ENCODE data around the gene KLHDC7B.
A peak's percentile ranks its signal among the peaks of the same experiment; 100 is the strongest.

Gene KLHDC7B

DNA sequence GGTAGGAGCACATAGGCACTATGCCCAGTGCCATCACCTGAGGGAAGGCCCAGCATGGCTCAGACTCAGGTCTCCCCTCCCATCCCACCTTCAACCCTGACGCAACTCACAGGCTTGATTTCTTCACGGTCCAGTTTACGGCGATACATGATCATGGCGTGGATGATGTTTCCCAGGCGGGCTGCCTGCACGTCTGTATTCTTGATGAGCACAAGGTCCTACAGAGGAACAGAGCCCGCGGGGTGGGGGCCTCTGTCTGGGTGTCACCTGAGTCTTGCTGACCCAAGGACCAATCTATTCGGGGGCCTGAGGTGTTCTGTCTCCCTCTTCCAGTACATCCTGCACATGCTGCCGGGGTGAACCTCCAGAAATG, 28.7 kb downstream of the KLHDC7B start:
- no peak for DNase-seq

GRCh38 chr22:50575426-50575941, 29.8 kb downstream of the KLHDC7B start:
- no peak for DNase-seq

- no peak for DNase-seq
Measured at GRCh38 chr22:50576070-50576469, 30.4 kb downstream of the KLHDC7B start.

- no peak for DNase-seq
Measured at GRCh38 chr22:50576806-50577696, 31.4 kb downstream of the KLHDC7B start.

- DNase-seq: no peak
Measured at GRCh38 chr22:50577697-50577986, 31.9 kb downstream of the KLHDC7B start.

- no peak for DNase-seq
Measured at GRCh38 chr22:50577987-50578775, 32.5 kb downstream of the KLHDC7B start, which contains the start of gene CPT1B. Gene CPT1B, minus strand, starts transcription at chr22:50578427. Its CDS starts 512 bp downstream, at chr22:50577915.

GRCh38 chr22:50578776-50579310, 33.1 kb downstream of the KLHDC7B start:
- no peak for DNase-seq

DNA sequence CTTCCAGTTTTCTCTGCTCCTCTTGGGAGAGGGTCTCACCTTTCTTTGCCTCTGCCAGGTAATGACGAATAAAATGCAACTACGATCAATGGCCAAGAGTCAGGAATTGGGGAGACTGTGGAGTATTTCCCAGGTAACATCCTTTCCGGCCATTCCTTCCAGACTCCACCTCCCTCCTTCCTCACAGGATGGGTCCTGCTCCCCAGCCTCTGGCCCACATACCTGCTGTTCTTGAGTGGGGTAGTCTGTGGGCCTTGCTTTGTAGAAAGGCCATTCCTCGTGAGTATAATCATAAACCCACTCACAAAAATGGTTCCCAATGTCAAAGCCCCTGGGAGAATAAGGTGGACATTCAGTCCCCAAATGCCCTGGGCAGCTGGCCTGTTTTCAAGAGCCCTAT, 34.1 kb downstream of the KLHDC7B start:
- DNase-seq: no peak

GRCh38 chr22:50581031-50581949, 35.6 kb downstream of the KLHDC7B start:
- DNase-seq: no peak

DNA sequence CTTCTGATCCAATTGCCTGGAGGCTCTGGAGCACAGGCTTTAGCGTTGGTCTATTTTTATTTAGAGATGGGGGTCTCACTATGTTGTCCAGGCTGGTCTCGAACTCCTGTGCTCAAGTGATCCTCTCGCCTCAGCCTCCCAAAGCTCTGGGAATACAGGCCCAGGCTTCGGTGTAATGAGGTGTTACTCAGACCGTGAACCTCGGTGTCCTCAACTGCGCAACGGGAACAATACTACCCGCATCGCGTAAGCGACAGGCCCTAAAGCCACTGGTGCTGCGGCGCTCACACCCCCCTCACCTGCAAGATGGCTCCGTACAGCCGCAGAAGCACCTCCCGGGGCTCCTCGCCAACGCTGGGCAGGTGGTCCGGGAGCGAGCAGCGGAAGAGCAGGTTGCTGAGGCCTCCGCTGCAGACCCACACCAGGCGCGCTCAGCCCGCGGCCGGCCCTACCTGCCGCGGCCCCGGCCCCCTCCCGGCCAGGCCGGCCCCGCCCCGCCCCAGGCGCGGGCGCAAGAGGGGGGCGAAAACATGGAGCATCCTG, 36.3 kb downstream of the KLHDC7B start:
- DNase-seq: peak; percentile 36

GRCh38 chr22:50582493-50583293, 37.0 kb downstream of the KLHDC7B start, which contains the start of gene CHKB:
Gene CHKB, minus strand, starts transcription at chr22:50582849. Its CDS starts 68 bp downstream, at chr22:50582781.
- peak; percentile 99 for DNase-seq

GRCh38 chr22:50583294-50583861, 37.7 kb downstream of the KLHDC7B start:
- no peak for DNase-seq

DNA sequence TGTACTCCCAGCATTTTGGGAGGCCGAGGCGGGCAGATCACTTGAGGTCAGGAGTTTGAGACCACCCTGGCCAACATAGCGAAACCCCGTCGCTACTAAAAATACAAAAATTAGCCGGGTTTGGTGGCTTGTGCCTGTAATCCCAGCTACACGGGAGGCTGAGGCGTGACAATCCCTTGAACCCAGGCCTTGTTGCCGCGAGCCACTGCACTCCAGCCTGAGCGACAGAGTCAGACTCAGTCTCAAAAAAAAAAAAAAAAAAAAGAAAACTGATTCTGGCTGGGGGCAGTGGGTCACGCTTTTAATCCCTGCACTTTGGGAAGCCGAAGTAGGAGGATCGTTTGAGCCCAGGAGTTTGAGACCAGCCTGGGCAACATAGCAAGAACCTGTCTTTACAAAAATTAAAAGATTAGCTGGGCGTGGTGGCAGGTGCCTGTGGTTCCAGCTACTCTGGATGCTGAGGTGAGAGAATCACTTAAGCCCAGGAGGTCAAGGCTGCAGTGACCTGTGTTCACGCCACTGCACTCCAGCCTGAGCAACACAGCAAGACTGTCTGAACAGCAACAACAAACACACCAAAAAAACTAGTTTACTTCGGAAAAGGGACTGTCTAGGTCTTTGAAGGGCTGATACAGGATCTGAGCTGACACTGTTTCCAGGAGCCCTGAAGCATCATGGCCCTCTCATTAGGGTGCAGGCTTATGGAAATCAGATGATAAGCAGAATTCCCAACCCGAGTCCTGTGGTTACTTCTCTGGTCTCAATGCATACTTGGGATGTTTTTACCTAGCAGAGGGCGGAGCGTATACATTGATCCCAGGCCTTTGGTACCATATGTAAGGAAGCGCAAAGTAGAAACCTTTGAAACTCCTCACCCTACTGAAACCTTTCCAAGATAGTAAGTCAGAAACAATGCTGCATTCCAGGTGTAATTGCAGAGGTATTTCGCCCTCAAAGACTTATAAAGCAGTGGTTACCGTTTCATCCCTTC, 38.7 kb downstream of the KLHDC7B start:
- no peak for DNase-seq

- DNase-seq: no peak
Measured at GRCh38 chr22:50585238-50585637, 39.5 kb downstream of the KLHDC7B start.

DNA sequence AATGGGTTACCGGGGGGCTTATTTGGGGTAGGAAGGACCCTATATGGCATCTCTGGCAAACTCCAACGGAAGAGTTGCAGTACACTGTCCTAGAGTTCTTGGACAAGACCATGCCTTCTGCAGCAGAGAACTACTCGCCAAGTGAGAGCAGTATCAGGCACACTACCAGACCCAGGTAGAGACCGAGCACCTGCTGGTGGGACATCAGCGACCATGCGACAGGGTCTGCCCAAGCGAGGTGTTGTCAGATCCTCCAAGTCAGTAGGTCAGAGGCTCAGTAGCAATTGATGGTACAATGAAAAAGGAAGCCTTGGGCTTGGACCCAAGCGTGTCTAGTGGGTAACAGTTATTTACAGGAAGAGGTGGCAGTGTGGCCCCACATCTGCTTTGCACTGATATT, 40.1 kb downstream of the KLHDC7B start:
- DNase-seq: no peak

DNA sequence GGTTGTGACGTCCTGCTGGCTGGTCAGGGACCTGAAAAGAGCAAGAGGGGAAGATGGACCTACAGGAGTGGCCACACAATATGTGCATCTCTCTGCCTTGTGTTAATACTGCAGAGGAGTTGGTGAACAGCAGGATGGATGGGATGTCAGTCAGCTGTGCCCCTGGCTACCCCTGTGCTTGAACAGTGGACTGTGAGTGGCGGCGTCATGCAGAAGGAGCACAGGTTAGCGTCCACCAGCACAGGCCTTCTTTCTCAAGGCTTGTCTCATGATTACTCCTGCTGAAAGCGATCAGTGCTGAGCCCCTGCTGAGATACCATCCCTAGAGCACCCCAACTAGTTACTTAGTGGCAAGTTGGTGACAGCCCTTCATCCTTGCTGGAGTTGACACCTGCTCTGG, 40.7 kb downstream of the KLHDC7B start:
- no peak for DNase-seq

GRCh38 chr22:50587407-50587806, 41.7 kb downstream of the KLHDC7B start:
- DNase-seq: no peak

DNA sequence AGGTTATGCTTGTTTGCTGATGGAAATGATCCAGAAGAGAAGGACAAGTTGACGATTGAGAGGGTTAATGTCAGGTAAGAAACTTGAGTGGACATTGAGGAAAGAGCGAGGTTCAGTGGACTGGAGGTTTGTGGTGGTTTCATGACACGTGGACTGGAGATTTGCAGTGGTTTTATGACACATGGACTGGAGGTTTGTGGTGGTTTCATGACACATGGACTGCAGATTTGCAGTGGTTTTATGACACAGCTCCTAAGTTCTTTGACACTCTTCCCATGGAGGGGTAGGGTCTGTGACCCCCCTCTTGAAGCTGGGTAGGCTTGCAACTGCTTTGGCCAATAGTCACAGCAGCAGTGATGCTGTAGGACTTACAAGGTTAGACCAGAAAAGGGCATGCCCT, 49.5 kb downstream of the KLHDC7B start:
- DNase-seq: no peak

DNA sequence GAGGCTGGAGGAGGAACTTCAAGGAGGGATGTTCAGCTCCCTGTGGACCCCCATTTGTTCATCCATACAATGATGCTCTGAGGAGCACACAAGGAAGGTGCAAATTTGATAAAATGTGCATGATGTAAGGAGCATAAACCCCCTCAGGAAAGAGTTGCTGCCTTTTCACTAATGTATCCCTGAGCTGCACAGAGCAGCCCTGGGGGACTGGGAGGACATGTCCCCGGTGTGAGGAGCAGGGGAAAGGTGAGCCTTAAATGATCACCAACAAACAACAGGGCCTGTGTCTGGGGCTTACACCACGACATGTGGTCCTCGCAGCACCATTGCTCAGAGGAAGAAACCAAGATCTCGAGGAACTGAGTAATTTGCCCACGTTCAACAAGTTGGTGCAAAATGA, 51.4 kb downstream of the KLHDC7B start:
- no peak for DNase-seq
